GM12878 (cell line): ENCODE data around the gene NKAP. TPM values are rescaled to one million over a fixed set of nuclear protein-coding genes. Genes with fewer than 3 reads are reported as not detected.

Experiments used
- ATAC-seq: fragments of 200-7000 bp; cut with Tn5 transposase; 3 replicates; pipeline ENCODE4 v1.9.1; 2020; ENCODE audit warnings: mild to moderate bottlenecking, moderate library complexity
- BruUV-seq: library from RNA; stranded (reverse); fragments of 400-500 nt; replicated peaks from 2 replicates; lab custom pipeline; 2021; lab: Mats Ljungman, UMichigan
- CTCF ChIA-PET: fragments of 300-600 bp; sonication (Branson Sonifier 250); formaldehyde crosslinking; extraction: SDS; loops from one replicate; lab custom pipeline; 2021; ENCODE audit warnings: inconsistent platforms; lab: Yijun Ruan, JAX
- POLR2A ChIA-PET: fragments of 350-600 bp; formaldehyde crosslinking; extraction: SDS; loops from one replicate; lab custom pipeline; 2021; ENCODE audit warnings: inconsistent platforms; lab: Charles Lee
- RAD21 ChIA-PET: fragments of 300-600 bp; sonication (Branson Sonifier 250); formaldehyde crosslinking; loops from one replicate; lab custom pipeline; 2023; ENCODE audit warnings: antibody characterized with exemption; ENCODE audit not compliant: unreplicated experiment; lab: Charles Lee
- SMC1A ChIA-PET: fragments of 300-600 bp; sonication (Branson Sonifier 250); formaldehyde crosslinking; loops from one replicate; lab custom pipeline; 2023; ENCODE audit not compliant: unreplicated experiment, uncharacterized antibody; lab: Charles Lee
- DNase-seq: peaks from one replicate; pipeline ENCODE4 v3.0.0-alpha.2; 2011; ENCODE audit warnings: low read depth, low spot score
- FAIRE-seq: peaks from 3 replicates; lab custom pipeline; 2011; peaks lifted over from hg19 to GRCh38; lab: Jason Lieb, UNC
- H2AFZ ChIP-seq: 2 replicates; pipeline ENCODE4 v1.6.0; 2011; ENCODE audit warnings: low read depth, low read length, control low read depth; ENCODE audit not compliant: control insufficient read depth
- H3K27ac ChIP-seq: 2 replicates; pipeline ENCODE4 v1.5.1; 2011; ENCODE audit warnings: control low read depth; ENCODE audit not compliant: control insufficient read depth, insufficient read depth
- H3K27me3 ChIP-seq, 2 experiments: replicated peaks in 1 of 2; 2 replicates each; pipeline versions ENCODE4 v1.6.0 to v1.6.1; 2011; ENCODE audit warnings: low read length in 1 of 2; ENCODE audit not compliant: control insufficient read depth in 2 of 2, insufficient read depth in 2 of 2
- H3K36me3 ChIP-seq, 2 experiments: 2 replicates each; pipeline ENCODE4 v1.5.1; 2011; ENCODE audit warnings: low read length in 1 of 2; ENCODE audit not compliant: control insufficient read depth in 2 of 2, insufficient read depth in 2 of 2
- H3K4me1 ChIP-seq: 2 replicates; pipeline ENCODE4 v1.6.1; 2011; ENCODE audit warnings: mild to moderate bottlenecking, low read length, moderate library complexity, mixed read lengths; ENCODE audit not compliant: control insufficient read depth, insufficient read depth
- H3K4me2 ChIP-seq: 2 replicates; pipeline ENCODE4 v1.6.0; 2011; ENCODE audit warnings: control low read depth; ENCODE audit not compliant: control insufficient read depth, insufficient read depth
- H3K4me3 ChIP-seq: fragments of 200-600 bp; sonication (generic); 2 replicates; pipeline ENCODE4 v1.5.1; 2016
- H3K79me2 ChIP-seq: 2 replicates; pipeline ENCODE4 v1.6.0; 2011; ENCODE audit warnings: low read length; ENCODE audit not compliant: control insufficient read depth, insufficient read depth
- H3K9ac ChIP-seq: 2 replicates; pipeline ENCODE4 v1.8.0; 2011; ENCODE audit warnings: low read length, control low read depth, mixed read lengths; ENCODE audit not compliant: control insufficient read depth, insufficient read depth
- H3K9me3 ChIP-seq: replicated peaks from 3 replicates; pipeline ENCODE4 v1.5.1; 2011; ENCODE audit warnings: mild to moderate bottlenecking, low read length; ENCODE audit not compliant: control insufficient read depth, insufficient read depth
- H4K20me1 ChIP-seq: 2 replicates; pipeline ENCODE4 v1.6.0; 2011; ENCODE audit not compliant: control insufficient read depth, insufficient read depth
- BCL11A ChIP-seq: IDR thresholded peaks from 2 replicates; pipeline ENCODE4 v1.6.1; 2011; ENCODE audit warnings: low read depth, low read length
- BHLHE40 ChIP-seq, 2 experiments: fragments of 450-650 bp in 1 of 2; IDR thresholded peaks; 2 replicates each; pipeline ENCODE4 v1.6.1; 2011 to 2017; ENCODE audit warnings: low read depth in 2 of 2, borderline replicate concordance in 1 of 2, improper control_type of control experiment in 1 of 2, low read length in 1 of 2, mild to moderate bottlenecking in 1 of 2
- E2F8 ChIP-seq: fragments of 450-650 bp; IDR thresholded peaks from 2 replicates; pipeline ENCODE4 v1.6.1; 2018; ENCODE audit warnings: mild to moderate bottlenecking, low read depth, moderate library complexity; ENCODE audit not compliant: partially characterized antibody
- FOS ChIP-seq: IDR thresholded peaks from 3 replicates; pipeline ENCODE4 v1.6.1; 2011; ENCODE audit warnings: borderline replicate concordance; ENCODE audit not compliant: insufficient read length; ENCODE audit errors: extremely low read depth
- HSF1 ChIP-seq: fragments of 150-350 bp; IDR thresholded peaks from 2 replicates; pipeline ENCODE4 v1.6.1; 2014; ENCODE audit warnings: mild to moderate bottlenecking, low read depth, low read length
- KLF5 ChIP-seq: fragments of 450-650 bp; IDR thresholded peaks from 2 replicates; pipeline ENCODE4 v1.6.1; 2014; ENCODE audit warnings: mild to moderate bottlenecking; ENCODE audit not compliant: partially characterized antibody
- LARP7 ChIP-seq: fragments of 450-650 bp; IDR thresholded peaks from 2 replicates; pipeline ENCODE4 v1.6.1; 2017; ENCODE audit warnings: mild to moderate bottlenecking
- MXI1 ChIP-seq: fragments of 150-350 bp; IDR thresholded peaks from 2 replicates; pipeline ENCODE4 v1.6.1; 2011; ENCODE audit warnings: low read depth, mild to moderate bottlenecking, inconsistent platforms, low read length, improper control_type of control experiment
- POLR2AphosphoS2 ChIP-seq: IDR thresholded peaks from 2 replicates; pipeline ENCODE4 v1.6.1; 2011; ENCODE audit warnings: low read depth, mild to moderate bottlenecking, low read length, improper control_type of control experiment, moderate library complexity
- POU2F2 ChIP-seq: IDR thresholded peaks from 3 replicates; pipeline ENCODE4 v1.6.1; 2011; ENCODE audit warnings: low read depth, mild to moderate bottlenecking, low read length, borderline replicate concordance
- RBBP5 ChIP-seq: fragments of 200-600 bp; sonication (generic); conservative IDR thresholded peaks from 2 replicates; pipeline ENCODE4 v1.6.1; 2016
- SMC3 ChIP-seq: IDR thresholded peaks from 2 replicates; pipeline ENCODE4 v1.6.1; 2011; ENCODE audit warnings: low read length, improper control_type of control experiment, borderline replicate concordance
- SREBF2 ChIP-seq: IDR thresholded peaks from 2 replicates; pipeline ENCODE4 v1.6.1; 2012; ENCODE audit warnings: mild to moderate bottlenecking, low read length
- TAF1 ChIP-seq: IDR thresholded peaks from 2 replicates; pipeline ENCODE4 v1.6.1; 2011; ENCODE audit warnings: mild to moderate bottlenecking, low read depth, low read length, borderline replicate concordance
- WGBS: methylation state at CpG from one replicate; pipeline ENCODE4 v1.1.6; 2016; ENCODE audit warnings: low lambda C conversion rate; ENCODE audit not compliant: insufficient replicate concordance, insufficient coverage; ENCODE audit errors: missing lambda C conversion rate; 5-methylcytosine and 5-hydroxymethylcytosine counted together
- in situ Hi-C: fragments of 300-500 bp; cut with MboI; formaldehyde crosslinking; loops from 9 replicates; pipeline ENCODE4 v1.14.3; 2018; ENCODE audit warnings: mixed read lengths
- intact Hi-C: fragments of 100-400 bp; cut with micrococcal nuclease; formaldehyde crosslinking; loops from one replicate; pipeline ENCODE4 v1.14.2; 2022; ENCODE audit not compliant: unreplicated experiment
- polyA plus RNA-seq, 11 experiments: library from polyadenylated mRNA; depleted of rRNA in 4 of 11; unstranded in 6 of 11; stranded (reverse) in 5 of 11; fragments of >200 nt; fragmentation: Nextera tagmentation in 4 of 11; fragmentation: Illumina TruSeq in 1 of 11; extraction: Ambion mirVana in 4 of 11; extraction: Trizol in 1 of 11; gene quantifications; 1 replicate in 1 of 11; 2 replicates in 10 of 11; pipeline versions ENCODE4 v1.2.1 to v1.2.3, GENCODE V29; 2011 to 2016; ENCODE audit warnings: inconsistent platforms in 2 of 11, missing spikeins in 2 of 11, low read depth in 1 of 11
- total RNA-seq, 4 experiments: library from RNA; depleted of rRNA in 3 of 4; stranded (reverse); fragments of >200 nt in 3 of 4; fragmentation: Illumina TruSeq in 1 of 4; extraction: Trizol in 1 of 4; gene quantifications; 2 replicates each; pipeline versions ENCODE4 v1.2.1 to v1.2.3, GENCODE V29; 2013 to 2021

Gene NKAP
- total and polyA plus RNA-seq, 10 of the 15 experiments (the other 5 are each of a cell fraction or from before 2014, with no cell fraction given) = 2.4 to 6.9 (median 5.3) TPM

DNA sequence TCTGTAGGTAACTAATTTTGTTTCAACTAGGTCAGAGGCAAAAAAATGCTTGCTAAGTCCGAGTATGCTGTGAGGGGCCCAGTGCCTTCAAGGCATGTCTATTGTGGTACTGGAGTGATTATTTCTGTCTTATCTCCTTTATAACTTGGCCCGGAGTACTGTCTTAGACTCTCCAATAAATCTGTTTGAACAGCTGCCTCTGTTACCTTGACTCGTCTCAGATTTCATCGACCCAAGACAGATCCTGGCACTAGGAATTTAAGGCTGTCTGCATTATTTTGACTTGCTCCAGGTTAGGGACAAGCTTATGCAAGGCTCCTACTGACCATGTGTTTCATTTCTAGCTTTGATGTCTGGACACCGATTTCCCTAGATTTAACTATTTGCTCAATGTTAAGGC is 41.1 kb upstream of the NKAP start:
- ChIA-PET SMC1A (interaction anchor here (0.5 to 1.2 kb wide), 2 partner anchors 9 to 15 kb away, joined by 4 read pairs; no protein-coding TSS in a partner anchor), RAD21 (interaction anchor here (0.6 kb wide), 1 partner anchor 1595 kb away, joined by 3 read pairs; no protein-coding TSS in a partner anchor), CTCF (interaction anchor here (0.6 to 1.5 kb wide), 4 partner anchors 27 to 627 kb away, joined by 3 to 5 read pairs (median 4); no protein-coding TSS in a partner anchor), POLR2A (no interaction called here)
- no peaks in the 10 kb centered on the region for H3K36me3 ChIP-seq
- no TSS peak for BruUV-seq
- no peak overlapping the region for H3K4me3 ChIP-seq
- H3K27me3 ChIP-seq = no peaks in the 10 kb centered on the region; a peak in 1 of 4 replicates
- in situ Hi-C loops (loop anchor here (25.0 kb wide), 1 partner anchor 153 kb away; no protein-coding TSS in a partner anchor), intact Hi-C loops (loop anchor here (10.0 kb wide), 1 partner anchor 160 kb away; no protein-coding TSS in a partner anchor)
- TF ChIP-seq RBBP5 = no peak
- TF ChIP-seq SMC3 = no peak
- no peak for TF ChIP-seq KLF5
- no peak for TF ChIP-seq FOS
- TF ChIP-seq TAF1 = no peak
- H2AFZ ChIP-seq = no peak overlapping the region
- H4K20me1 ChIP-seq = no peaks in the 10 kb centered on the region
- no peaks in the 10 kb centered on the region for H3K4me1 ChIP-seq
- FAIRE-seq (no peak), DNase-seq (no peak), ATAC-seq (no peak)
- 38% methylated on average over 5 of the region's 5 CpGs for WGBS
- no peaks in the 10 kb centered on the region for H3K79me2 ChIP-seq
- no peak overlapping the region for H3K4me2 ChIP-seq
- no peaks in the 10 kb centered on the region for H3K9me3 ChIP-seq
- no peak overlapping the region for H3K9ac ChIP-seq
- H3K27ac ChIP-seq = no peak overlapping the region

- no peak for DNase-seq
- Histone ChIP-seq H3K36me3 (no peaks in the 10 kb centered on the region), H3K27ac (no peak overlapping the region), H3K4me2 (no peak overlapping the region), H2AFZ (no peak overlapping the region), H3K4me3 (no peak overlapping the region), H4K20me1 (no peaks in the 10 kb centered on the region), H3K9ac (no peak overlapping the region), H3K79me2 (no peaks in the 10 kb centered on the region), H3K27me3 (no peaks in the 10 kb centered on the region; a peak in 1 of 4 replicates), H3K4me1 (no peaks in the 10 kb centered on the region), H3K9me3 (no peaks in the 10 kb centered on the region)
- BruUV-seq = no TSS peak
- ChIA-PET RAD21 (no interaction called here), POLR2A (no interaction called here), CTCF (no interaction called here), SMC1A (no interaction called here)
- no peak for FAIRE-seq
- in situ Hi-C loops (loop anchor here (25.0 kb wide), 1 partner anchor 154 kb away; no protein-coding TSS in a partner anchor), intact Hi-C loops (loop anchor here (10.0 kb wide), 1 partner anchor 161 kb away; no protein-coding TSS in a partner anchor)
- ATAC-seq = no peak
- 49% methylated on average over 2 of the region's 2 CpGs for WGBS
- no peak for TF ChIP-seq MXI1
- no peak for TF ChIP-seq LARP7
- TF ChIP-seq POU2F2 = no peak
- TF ChIP-seq BCL11A = no peak
- no peak for TF ChIP-seq E2F8
- no peak for TF ChIP-seq BHLHE40 (IDR thresholded peaks at IDR 0.05; ENCODE audit: borderline replicate concordance in 1 of 2, low read depth in 2 of 2, low read length in 1 of 2)
- TF ChIP-seq SREBF2 = no peak
- no peak for TF ChIP-seq POLR2AphosphoS2
- no peak for TF ChIP-seq HSF1
- TF ChIP-seq RBBP5 = no peak
These were observed 39.9 kb upstream of the NKAP start for GRCh38 chrX:119983494-119983893.
